ENCODE data around the gene UBTD1.
"Not testable (repeated sequence)": the region's sequence is repeated elsewhere in the genome, so short reads cannot be mapped to it uniquely, and the experiment has no call there.

Gene UBTD1

GRCh38 chr10:97498841-97499560 lies at the start of gene UBTD1:
TSS of gene UBTD1 (plus strand) at chr10:97498924. CDS start at chr10:97499204, 280 bp downstream.
- no peak for FAIRE-seq

- no peak for FAIRE-seq
Observed at GRCh38 chr10:97450828-97451227, 47.9 kb upstream of the UBTD1 start.

GRCh38 chr10:97451605-97452004 lies 47.1 kb upstream of the UBTD1 start:
- FAIRE-seq: no peak

GRCh38 chr10:97452352-97452751 lies 46.4 kb upstream of the UBTD1 start:
- FAIRE-seq: no peak

- FAIRE-seq: no peak
Observed at GRCh38 chr10:97454330-97455036, 44.2 kb upstream of the UBTD1 start.

- FAIRE-seq: no peak
Observed at GRCh38 chr10:97456034-97456685, 42.6 kb upstream of the UBTD1 start.

- FAIRE-seq: no peak
Observed at GRCh38 chr10:97456686-97457065, 42.0 kb upstream of the UBTD1 start.

- FAIRE-seq: no peak
Observed at GRCh38 chr10:97459111-97459510, 39.6 kb upstream of the UBTD1 start.

- FAIRE-seq: no peak
Observed at GRCh38 chr10:97459933-97460332, 38.8 kb upstream of the UBTD1 start.

GRCh38 chr10:97462309-97462708 lies 36.4 kb upstream of the UBTD1 start:
- no peak for FAIRE-seq

- FAIRE-seq: peak; percentile 92
Observed at GRCh38 chr10:97463363-97464132, 35.2 kb upstream of the UBTD1 start.

- no peak for FAIRE-seq
Observed at GRCh38 chr10:97464226-97464625, 34.5 kb upstream of the UBTD1 start.

GRCh38 chr10:97465982-97466381 lies 32.7 kb upstream of the UBTD1 start:
- FAIRE-seq: no peak

- FAIRE-seq: no peak
Observed at GRCh38 chr10:97466755-97467154, 32.0 kb upstream of the UBTD1 start.

GRCh38 chr10:97468162-97468561 lies 30.6 kb upstream of the UBTD1 start:
- no peak for FAIRE-seq

GRCh38 chr10:97468781-97469180 lies 29.9 kb upstream of the UBTD1 start:
- FAIRE-seq: not testable (repeated sequence)

- no peak for FAIRE-seq
Observed at GRCh38 chr10:97474918-97475317, 23.8 kb upstream of the UBTD1 start.

GRCh38 chr10:97475936-97476594 lies 22.7 kb upstream of the UBTD1 start:
- no peak for FAIRE-seq

- peak; percentile 56 for FAIRE-seq
Observed at GRCh38 chr10:97479410-97479809, 19.3 kb upstream of the UBTD1 start.

- FAIRE-seq: no peak
Observed at GRCh38 chr10:97479939-97480338, 18.8 kb upstream of the UBTD1 start.

GRCh38 chr10:97481071-97481470 lies 17.7 kb upstream of the UBTD1 start:
- no peak for FAIRE-seq

GRCh38 chr10:97482381-97482780 lies 16.3 kb upstream of the UBTD1 start:
- no peak for FAIRE-seq

GRCh38 chr10:97483506-97483905 lies 15.2 kb upstream of the UBTD1 start:
- FAIRE-seq: no peak

Data from G401.6 (cell line).